Stimulated activated naive CD4-positive, alpha-beta T cell (primary cell): ENCODE results near the gene CASKIN1.
A peak's percentile ranks its signal among the peaks of the same experiment; 100 is the strongest.
"Not testable (repeated sequence)": the region's sequence is repeated elsewhere in the genome, so short reads cannot be mapped to it uniquely, and the experiment has no call there.

Experiments used
- DNase-seq, 6 experiments: peaks; one replicate each; lab custom pipeline; 2025; lab: John Stamatoyannopoulos, UW

The CASKIN1 gene

GRCh38 chr16:2196162-2196980 is at the start of gene CASKIN1:
TSS of gene CASKIN1 (minus strand) at chr16:2196605. CDS start at chr16:2196432, 173 bp downstream.
- peak in 1 of 6 experiments; percentile 18 for DNase-seq

DNA sequence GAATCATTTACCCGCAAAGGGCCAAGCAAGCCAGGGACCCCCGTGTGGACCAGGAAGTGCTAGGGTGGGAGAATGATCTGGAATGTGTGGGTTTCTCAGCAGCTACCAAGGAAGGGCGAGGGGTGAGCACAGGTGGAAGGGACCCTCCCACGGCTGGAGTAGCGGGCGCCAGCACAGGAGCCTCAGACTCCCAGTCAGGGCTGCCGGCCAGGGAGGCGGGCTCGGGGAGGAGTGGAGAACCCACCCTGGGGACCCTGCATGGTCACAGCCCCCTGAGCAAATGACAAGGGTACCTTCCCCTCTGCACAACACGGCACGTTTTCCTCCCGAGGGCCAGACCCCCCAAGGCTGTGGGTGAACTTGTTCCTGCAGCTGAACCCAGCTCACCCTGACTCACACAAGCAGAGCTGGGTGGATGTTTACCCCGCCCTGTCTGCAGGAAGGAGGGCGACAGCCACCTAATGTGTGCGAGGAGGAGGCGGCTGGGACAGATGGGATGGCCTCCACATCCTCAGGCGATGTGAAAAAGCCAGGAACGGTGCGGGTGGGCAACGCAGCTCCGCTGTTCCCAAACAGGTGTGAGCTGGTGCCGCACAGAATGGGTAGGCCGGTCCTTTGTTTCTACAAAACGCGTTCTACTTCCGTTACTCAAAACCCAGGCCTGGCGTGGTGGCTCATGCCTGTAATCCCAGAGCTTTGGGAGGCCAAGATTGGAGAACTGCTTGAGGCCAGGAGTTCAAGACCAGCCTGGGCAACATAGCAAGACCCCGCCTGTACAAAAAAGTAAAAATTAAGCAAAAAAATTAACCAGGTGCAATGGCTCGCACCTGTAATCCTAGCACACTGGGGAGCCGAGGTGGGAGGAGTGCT is 48.8 kb upstream of the CASKIN1 start:
- DNase-seq: no peak

DNA sequence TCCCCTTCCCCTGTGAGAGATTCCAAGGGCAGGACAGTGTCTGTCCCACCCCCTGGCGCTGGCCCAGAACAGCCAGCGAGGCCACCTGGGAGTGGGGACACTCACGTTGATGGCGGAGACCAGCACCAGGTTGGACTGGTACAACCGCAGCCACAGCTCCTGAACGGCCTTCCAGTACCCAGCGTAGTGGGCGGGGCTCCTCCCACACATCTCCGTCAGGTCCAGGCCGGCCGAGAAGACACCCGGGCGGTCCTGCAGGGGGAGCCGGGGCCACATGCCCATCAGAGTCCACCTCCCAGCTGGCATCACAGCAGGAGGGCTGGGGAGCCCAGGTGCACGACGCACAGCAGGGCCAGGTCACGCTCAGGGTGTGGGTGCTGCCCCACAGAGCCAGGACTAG is 47.9 kb upstream of the CASKIN1 start:
- DNase-seq: no peak

GRCh38 chr16:2243781-2244180 is 47.4 kb upstream of the CASKIN1 start:
- DNase-seq: no peak

DNA sequence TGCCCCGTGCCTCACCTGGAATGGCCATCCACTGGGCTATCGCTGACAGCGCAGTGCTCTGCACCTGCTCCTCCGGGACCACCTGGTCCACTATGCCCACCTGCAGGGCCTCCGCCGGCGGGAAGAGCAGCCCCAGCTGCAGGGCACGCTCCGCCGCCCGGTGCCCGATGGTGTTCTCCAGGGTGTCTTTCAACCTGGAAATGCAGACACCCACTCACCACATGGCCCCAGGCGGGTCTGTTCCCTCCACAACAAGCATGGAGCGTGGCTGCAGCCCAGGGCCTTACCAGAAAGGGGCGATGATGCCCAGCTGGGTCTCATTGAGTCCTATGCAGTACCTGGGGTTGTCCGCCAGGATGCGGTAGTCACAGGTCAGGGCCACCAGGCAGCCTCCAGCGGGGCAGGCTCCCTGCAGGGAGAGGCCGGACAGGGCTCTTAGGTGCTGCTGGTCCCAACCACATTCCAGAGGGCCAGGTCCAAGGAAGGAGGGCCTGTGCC is 46.7 kb upstream of the CASKIN1 start:
- no peak for DNase-seq

DNA sequence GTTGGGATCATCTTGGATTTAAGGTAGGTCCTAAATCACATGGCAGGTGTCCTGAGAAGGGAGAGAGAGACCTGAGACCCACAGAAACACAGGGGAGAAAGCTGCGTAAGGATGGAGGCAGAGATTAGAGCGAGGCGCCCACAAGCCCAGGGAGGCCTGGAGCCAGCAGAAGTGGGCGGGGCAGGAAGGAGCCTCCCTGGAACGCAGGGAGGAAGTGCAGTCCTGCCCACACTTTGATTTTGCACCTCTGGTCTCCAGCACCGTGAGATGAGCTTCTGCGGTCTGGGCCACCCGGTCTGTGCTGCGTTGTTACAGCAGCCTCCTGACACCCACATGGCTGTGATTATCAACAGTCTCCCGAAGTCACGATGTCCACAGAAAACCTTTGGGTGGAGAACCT is 46.2 kb upstream of the CASKIN1 start:
- DNase-seq: no peak

- not testable (repeated sequence) for DNase-seq
Observed at GRCh38 chr16:2240331-2240730, 43.9 kb upstream of the CASKIN1 start.

GRCh38 chr16:2238838-2239675 is 42.7 kb upstream of the CASKIN1 start:
- no peak for DNase-seq

GRCh38 chr16:2238150-2238837 is 41.9 kb upstream of the CASKIN1 start:
- DNase-seq: no peak

GRCh38 chr16:2237493-2238149 is 41.2 kb upstream of the CASKIN1 start:
- no peak for DNase-seq

DNA sequence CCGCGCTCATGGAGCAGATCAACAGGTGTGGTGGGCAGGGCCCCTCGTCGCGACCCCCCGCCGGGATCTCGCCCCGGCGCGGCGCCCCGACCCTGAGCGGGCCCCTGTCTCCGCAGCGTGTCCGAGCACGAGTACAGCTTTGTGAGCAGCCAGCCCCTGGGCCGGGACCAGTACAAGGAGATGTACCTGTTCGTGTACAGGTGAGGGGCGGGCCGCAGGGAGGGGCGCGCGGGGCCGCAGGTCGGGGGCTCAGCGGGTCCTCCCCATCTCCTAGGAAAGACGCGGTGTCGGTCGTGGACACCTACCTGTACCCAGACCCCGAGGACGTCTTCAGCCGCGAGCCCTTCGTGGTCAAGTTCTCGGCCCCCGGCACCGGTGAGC is 40.7 kb upstream of the CASKIN1 start:
- DNase-seq: no peak

DNA sequence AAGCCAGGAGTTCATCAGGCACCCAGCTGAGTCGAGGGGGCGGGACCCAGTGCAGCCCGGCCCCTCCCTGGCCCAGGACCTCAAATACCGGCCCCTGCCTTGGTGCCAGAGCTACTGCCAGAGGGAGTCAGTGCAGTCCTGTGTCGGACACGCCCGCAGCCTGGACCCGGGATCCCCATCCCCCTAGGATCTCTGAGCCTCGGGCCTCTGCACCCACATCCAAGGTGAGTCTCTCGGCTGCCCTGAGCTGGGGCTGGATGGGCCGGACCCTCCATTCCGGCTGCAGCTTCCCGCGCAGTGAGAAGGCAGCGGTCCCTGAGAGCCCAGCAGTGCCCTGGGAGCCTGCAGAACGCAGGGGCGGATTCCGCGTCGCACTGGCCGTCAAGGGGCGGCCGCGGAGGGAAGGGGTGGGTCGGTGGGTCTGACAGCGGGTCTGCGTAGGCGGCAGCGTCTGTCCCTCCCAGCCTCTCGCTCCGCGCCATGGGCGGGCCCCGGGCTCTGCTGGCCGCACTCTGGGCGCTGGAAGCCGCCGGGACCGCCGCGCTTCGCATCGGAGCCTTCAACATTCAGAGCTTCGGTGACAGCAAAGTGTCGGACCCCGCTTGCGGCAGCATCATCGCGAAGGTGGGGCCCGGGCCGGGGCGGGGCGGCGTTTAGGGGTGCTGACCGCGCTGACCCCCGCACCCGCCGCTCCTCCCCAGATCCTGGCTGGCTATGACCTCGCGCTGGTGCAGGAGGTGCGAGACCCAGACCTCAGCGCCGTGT is 40.1 kb upstream of the CASKIN1 start, which contains the start of gene DNASE1L2:
Gene DNASE1L2, plus strand, starts transcription at position 108 of the 765 bp plus-strand sequence. Its CDS starts 373 bp downstream, at position 481.
- no peak for DNase-seq

DNA sequence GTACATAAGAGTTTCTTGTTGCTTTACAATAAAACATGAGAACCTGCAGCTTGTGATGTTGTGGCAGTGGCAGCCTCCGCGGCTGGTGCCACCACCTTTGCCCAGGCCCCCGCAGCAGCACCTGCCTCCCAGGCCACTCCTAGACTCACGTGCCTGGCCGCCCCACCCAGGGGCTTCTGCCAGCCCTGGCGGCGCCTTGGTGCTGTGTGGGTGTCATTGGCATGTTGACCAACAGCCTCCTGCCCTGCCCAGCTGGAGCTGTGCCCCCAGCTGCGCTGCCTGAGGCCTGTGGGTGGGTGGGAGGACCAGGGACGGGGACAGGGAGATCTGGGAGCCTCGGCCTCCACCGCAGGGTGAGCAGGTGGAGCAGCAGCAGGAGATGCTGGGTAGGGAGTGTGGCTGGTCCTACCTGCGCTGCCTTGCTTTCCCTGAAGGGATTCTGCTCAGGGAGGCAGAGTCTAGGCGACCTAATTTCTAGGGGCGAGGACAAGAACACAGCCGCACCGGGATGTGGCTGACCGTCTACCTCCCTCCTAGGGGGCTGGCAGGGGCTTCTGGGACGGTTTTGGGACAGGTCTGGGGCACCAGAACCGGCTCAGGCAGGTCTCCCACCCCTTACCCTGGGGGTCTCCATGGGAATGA is 39.4 kb upstream of the CASKIN1 start:
- DNase-seq: no peak

- no peak for DNase-seq
Observed at GRCh38 chr16:2235234-2235651, 38.8 kb upstream of the CASKIN1 start.

- no peak for DNase-seq
Observed at GRCh38 chr16:2234813-2235170, 38.4 kb upstream of the CASKIN1 start.

- DNase-seq: no peak
Observed at GRCh38 chr16:2233872-2234812, 37.7 kb upstream of the CASKIN1 start.

DNA sequence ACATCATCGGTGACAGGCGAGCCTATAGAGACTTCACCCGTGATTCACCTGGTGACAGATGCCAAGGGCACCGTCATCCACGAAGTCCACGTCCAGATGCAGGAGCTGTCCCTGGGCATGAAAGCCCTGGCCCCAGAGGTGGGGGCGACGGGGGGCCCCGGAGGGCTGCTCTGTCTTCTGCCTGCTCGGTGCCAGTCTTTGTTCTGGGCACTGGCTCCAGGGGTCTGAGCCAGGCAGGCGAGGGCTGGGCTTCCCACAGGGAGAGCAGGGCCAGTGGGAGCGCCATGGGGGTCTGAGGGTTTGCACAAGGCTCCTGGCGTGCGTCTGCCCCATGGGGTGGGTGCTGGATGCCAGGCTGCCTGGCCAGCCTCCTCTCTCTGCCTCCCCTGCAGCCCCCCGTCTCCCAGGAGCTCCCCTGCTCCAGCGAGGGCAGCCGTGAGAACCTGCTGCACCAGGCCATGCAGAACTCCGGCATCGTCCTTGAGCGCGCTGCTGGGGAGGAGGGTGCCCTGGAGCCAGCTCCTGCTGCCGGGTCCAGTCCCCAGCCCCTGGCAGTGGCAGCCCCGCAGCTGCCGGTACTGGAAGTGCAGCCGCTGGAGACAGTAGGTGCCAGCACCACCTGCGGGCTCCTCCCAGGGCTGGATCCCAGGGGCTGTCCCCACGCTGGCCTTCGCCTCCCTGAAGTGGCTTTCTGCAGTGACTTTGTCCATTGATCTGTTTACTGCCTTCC is 36.8 kb upstream of the CASKIN1 start:
- no peak for DNase-seq
